ENCODE measurements around the gene ATP11A. TPM values are rescaled to one million over a fixed set of nuclear protein-coding genes. Genes with fewer than 3 reads are reported as not detected.
"Not testable (repeated sequence)": the region's sequence is repeated elsewhere in the genome, so short reads cannot be mapped to it uniquely, and the experiment has no call there.

The ATP11A gene
- total RNA-seq, 1 donor from 2014 or later, result 96.5 TPM

DNA sequence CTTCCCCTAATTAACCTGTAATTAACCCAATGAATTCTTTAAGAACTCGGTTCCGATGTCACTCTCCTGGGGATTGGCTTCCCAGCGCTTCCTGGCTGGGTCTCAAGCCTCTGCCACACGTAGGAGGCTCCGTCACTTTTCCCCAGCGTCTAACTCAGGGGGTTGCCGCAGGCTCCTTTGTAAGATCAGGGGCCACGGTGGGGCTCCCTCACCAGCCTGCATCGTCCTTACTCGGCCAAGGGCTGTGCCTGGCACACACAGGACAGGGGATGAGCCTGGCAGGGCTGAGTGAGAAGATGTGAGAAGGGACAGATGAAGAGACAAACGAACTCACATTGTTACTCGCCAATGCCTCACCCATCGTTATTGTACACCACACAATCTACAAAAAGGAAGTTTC, 20.9 kb upstream of the ATP11A start:
- intact Hi-C loops (cut with DNase I), result no loop called here
- DNase-seq (ENCODE audit: low spot score), result peak; percentile 27

DNA sequence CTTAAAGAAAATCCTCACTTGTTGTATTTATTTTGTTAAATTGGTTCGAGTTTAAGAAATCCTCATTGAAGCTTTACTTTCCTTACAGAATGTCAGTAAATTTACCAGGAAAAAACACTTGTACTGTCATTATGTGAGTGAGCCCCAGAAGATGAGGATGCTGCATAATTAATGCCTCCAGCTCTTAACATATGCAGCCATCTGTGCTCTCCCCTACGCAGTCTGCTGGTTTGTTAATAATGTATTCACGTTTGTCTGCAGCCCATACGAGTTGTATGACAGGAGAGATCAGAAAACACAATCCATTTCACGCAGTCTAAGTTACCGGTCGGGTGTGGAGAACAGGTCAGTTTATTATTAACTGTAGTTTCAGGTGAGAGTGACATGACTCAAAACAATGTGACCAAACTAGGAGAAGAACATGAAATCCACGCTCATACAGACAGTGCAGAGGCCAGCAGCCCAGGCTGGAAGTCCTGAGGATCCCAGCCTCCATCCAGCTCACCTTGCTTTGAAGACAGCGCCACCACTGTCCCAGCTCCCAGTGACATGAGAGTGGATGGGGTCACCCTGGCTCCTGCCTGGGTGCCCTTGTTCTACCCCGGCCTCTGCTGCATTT, 19.8 kb upstream of the ATP11A start:
- intact Hi-C loops (cut with DNase I), result no loop called here
- DNase-seq (ENCODE audit: low spot score), result peak; percentile 38

DNA sequence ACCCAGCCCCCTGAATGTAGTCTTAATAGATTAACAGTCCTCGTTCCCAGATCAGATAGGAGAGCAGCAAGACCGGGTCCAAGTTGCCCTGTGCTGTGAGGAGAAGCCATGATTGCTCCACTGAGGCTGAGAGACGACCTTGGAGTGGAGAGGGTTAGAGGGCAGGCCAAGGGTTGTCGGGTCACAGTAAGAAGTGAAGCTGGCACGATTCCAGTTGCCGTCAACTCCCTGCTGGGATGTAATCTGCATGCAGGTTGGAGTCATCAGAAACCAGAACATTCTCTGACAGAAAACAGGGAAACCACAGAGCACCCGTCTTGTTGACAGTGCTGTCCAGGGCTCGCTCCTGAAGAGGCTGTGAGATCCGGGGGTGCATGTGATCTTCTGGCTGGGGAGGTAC, 19.0 kb upstream of the ATP11A start:
- no peak for DNase-seq (ENCODE audit: low spot score)
- intact Hi-C loops (cut with DNase I), result no loop called here

DNA sequence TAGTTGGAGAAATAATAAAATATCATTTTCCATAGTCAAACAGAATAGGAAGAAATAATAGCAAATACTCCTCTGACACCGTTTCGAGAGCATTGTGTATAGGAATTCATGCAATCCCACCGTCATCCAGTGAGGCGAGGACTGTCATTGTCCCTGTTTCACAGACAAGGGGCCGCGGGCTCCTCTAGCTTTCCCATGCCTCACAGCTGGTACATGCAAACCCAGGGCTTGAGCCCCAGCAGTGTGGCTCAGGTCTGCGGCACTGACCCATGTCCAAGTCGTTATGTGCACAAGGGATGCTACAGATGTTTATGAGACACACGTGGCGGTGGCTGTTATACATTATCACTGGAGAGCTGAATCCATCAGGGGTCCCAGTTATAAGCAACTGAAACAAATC, 18.5 kb upstream of the ATP11A start:
- no peak for DNase-seq (ENCODE audit: low spot score)
- intact Hi-C loops (cut with DNase I), result no loop called here

DNA sequence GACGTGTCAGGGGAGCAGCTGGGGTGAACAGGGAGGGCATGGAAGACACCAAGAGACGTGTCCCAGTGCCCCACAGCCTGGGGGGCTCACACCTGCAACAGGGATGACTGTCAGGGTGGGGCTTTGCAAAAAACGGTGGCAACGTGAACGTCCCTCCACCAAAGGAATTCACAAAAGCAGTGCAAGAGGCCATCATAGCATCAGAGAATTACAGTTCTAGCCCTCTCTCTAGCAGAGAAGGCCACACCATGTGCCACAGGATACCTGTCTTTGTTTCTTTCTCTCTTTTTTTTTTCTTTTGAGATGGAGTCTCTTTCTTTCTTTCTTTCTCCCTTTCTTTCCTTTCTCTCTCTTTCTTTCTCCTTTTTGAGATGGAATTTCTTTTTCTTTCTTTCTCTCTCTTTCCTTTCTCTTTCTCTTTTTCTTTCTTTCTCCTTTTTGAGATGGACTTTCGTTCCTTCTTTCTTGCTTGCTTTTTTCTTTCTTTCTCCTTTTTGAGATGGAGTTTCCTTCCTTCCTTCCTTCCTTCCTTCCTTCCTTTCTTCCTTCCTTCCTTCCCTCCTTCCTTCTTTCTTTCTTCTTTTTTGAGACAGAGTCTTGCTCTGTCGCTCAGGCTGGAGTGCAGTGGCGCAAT, 17.1 kb upstream of the ATP11A start:
- intact Hi-C loops (cut with DNase I), result no loop called here
- no peak for DNase-seq (ENCODE audit: low spot score)

DNA sequence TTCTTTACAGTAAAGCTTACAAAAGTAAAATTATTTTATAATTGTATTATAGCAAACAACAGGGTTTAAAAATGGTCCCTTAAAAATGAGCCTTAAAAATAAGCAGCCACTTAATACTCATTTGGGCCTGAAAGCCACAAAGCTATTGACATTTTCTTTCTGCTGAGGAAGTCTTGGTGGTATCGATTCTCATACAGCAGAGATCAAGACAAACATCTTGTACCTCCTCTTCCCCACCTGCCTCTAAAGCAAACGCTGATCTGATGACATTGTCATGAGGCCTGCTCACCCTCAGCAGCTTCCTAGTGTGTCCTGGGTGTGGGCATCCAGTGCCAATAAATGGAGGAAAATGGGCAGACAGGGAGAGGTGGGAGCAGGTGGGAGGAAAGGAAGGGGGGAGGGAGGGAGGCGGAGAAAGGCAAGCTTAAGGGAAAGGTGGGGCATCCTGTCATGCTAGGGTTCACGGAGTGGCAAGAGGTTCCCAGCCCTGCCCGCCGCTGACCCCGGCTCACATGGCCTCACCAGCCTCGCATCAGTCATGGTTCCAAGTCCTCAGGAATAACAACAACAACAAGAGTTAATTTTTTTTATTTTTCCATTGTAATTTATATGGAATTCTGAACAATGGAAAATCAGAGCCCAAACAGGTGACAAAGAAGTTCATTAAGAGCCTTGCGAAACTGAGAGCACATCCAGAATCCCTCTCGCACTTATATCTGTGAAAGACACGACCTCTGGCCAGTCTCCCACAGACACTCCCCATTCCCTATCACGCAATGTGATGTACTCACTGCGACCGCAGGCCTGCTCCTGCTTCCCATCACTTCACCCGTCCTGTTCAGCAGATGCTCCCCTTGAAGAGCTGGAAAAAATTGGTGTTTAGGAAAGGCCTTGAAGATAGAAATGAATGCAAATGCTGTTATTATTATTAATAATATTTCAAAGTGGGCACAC, 15.1 kb upstream of the ATP11A start:
- no peak for DNase-seq (ENCODE audit: low spot score)
- intact Hi-C loops (cut with DNase I), result no loop called here

DNA sequence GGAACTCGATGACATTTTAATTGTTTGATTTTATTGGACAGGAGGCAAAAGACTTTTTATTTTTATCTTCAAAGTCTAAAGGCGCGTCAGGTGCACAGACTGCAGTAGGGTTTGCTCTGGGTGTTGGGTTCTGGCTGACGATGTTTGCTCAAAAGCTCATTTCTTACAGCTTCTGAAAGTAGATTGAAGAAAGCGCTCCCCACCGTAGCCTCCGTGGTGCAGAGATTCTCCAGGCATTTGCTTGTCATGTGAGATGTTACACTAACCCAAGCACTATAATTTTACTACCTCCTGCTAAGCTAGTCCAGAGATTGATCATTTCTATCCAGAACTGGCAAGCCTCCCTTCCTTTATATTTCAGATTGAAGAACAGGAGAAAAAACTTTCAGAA, 14.5 kb upstream of the ATP11A start:
- peak; percentile 26 for DNase-seq (ENCODE audit: low spot score)
- intact Hi-C loops (cut with DNase I), result no loop called here

DNA sequence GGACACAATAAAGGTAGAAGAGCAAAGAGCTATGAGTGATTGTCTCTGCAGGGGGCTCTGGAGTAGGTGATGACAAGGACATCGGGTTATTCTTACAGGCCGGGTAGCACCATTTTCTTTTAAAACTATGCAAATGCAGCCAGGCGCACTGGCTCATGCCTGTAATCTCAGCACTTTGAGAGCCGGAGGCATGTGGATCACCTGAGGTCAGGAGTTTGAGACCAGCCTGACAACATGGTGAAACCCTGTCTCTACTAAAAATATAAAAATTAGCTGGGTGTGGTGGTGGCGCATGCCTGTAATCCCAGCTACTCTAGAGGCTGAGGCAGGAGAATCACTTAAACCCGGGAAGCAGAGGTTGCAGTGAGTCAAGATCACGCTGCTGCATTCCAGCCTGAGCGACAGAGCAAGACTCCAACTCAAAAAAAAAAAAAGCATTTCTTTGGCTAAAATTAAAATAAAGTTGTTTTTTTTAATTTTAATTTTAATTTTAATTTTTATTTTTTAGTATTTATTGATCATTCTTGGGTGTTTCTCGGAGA, 12.3 kb upstream of the ATP11A start:
- intact Hi-C loops (cut with DNase I); DNase-seq (ENCODE audit: low spot score): not testable (repeated sequence)

DNA sequence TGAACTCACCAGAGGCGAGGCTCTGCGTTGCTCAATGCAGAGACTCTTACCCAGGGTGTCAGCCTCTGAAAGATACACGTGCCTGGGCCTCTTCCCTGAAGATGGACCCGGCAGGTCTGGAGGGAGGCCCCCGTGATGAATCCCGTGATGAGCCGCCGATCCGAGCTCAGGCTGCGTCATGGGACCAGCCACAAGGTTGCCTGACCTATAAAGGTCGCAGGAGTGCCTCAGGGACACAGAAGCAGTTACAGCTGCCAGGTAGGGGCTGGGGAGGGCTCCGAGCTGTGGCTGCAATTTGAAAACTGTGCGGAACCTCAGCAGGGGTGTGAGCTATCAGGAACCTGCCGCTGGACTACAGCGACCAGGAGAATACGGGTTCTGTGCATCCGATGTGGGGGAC, 10.5 kb upstream of the ATP11A start:
- intact Hi-C loops (cut with DNase I), result no loop called here

DNA sequence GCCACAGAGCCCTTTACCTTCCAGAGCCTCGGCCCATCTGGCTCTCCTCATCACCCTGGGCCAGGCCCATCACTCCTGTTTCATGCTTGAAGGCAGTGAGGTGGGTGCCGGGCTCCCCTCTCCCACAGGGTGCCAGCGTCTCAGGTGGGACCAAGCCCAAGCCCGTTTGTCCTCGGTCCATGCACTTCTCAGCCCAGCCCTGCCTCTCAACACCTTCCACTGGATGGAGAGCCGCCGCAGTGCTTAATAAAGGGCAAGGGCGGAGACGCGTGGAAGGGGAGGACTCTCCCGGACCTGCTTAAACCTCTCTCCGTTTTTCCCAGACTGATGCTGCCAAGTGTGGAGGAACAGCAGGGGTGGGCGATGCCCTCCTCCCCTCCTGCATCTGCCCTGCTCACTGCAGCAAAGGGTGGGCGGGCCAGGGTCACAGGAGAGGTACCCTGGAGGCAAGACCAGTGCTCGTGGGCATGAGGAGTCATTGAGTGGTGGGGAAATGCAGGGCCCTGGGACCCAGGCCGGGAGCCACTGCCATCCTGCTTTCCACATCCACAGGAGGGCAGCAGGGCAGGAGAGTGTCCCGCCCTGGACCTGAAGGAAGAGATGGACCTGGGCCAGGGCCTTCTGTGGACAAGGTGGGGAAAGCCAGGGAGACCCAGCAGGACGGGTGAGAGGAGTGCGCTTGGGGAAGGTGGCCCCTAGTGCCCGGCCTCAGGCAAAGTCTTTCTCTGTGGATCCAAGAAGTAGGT, 9.7 kb upstream of the ATP11A start:
- DNase-seq (ENCODE audit: low spot score), result peak; percentile 63
- intact Hi-C loops (cut with DNase I), result no loop called here

More for the DNA sequence above, 10.5 kb upstream of the ATP11A start:
- DNase-seq (ENCODE audit: low spot score), result peak; percentile 58

DNA sequence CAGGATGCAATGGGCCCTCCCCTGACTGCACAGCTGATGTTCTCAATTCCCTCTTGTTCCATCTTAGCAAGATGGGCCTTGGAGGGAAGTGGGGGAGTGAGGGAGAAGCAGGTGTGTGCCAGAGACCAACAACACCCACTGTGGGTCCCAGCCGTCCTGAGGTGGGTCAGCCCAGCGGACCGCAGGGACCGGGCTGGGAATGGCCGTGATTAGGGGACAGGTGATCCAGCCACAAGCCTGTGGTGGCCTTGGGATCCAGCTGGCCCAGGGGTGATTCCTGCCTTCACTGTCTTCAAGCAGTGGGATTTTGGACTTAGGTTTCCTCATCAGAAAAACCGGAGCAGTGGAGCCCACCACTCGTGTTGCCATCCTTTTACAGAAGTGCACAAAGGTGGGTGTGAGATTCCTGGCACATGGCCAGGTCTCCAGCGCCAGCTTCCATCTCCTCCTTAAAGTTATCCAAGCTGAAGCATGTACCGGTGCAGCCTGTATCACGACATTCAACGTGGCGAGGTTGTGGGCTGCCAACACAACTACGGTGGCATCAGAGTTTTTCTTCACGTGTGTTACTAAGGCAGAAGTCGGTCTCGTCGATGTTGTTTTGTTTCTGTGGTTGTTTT, 9.0 kb upstream of the ATP11A start:
- intact Hi-C loops (cut with DNase I), result no loop called here
- DNase-seq (ENCODE audit: low spot score), result peak; percentile 63

DNA sequence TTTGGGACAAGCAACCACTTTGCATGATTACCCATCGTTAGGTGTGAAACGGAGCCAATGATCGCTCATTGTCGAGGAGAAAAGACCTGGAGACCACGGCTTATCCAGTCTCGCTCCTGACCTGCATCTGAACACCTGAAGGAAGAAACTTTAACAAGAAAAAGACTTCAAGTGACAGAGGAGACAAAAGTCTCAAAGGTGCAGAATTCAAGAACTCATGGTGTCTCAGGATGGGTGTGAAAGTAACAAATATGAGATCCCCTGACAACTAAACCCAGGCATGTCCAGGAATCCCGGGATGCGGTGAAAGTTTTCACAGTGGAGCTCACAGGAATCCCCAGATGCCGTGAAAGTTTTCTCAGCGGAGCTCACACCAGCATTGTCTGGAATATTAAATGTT, 6.3 kb upstream of the ATP11A start:
- no peak for DNase-seq (ENCODE audit: low spot score)
- intact Hi-C loops (cut with DNase I), result no loop called here

DNA sequence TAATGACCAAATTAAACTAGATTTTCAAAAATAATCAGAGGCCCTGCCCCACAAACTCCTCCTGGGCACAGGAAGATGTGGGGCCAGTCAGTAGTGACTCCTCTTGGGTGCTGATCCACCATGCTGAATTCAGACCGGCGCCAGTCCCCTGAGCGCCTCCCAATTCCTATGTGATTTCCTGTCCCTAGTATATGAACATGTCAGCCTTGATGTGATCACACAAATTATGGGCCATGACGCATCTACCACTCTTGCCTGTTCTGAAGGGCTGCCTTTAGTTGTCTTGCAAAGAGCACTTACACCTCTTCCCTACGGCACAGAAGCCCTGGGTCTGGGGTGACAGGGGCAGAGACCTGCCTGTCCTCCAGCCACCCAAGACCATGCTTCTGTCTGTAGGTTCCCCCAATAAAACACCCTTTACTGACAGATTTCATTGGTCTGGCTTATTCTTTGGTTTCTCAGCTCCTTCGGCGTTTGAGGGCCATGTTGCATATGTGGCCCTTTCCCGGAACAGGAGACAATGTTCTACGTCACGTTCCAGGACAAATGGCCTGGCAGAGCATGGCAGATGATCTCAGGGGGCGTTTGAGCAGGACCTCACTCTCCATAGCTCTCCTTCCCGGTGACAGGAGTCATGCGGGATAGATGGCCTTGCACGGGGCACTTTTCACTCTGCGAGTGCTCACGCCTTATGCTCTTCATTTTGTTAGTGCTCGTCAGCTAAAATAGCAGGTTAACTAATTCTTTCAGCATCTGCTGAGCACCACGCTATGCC, 5.6 kb upstream of the ATP11A start:
- DNase-seq (ENCODE audit: low spot score), result no peak
- intact Hi-C loops (cut with DNase I), result no loop called here

DNA sequence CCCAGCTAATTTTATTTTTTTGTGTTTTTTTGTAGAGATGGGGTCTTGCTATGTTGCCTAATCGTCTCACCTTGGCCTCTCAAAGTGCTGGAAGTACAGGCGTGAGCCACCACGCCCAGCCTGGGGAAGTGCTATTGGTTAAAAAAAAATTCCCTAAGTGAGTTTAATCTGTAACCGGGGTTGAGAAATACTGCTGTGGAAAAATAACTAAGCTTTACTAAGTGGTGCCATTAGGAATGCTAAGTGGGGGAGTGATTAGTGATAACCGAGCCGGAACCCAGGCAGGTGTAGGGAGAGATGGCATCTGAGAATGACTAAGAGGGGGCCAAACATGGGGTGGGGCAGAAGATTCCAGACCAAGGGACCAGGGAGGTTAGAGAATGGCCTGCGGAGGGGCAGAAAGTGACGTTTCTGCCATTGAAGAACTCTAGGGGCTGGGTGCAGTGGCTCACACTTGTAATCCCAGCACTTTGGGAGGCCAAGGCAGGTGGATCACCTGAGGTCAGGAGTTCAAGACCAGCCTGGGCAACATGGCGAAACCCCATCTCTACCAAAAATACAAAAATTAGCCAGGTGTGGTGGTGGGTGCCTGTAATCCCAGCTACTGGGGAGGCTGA, 4.5 kb upstream of the ATP11A start:
- DNase-seq (ENCODE audit: low spot score), result not testable (repeated sequence)
- intact Hi-C loops (cut with DNase I), result loop anchor here (5.0 kb wide), 2 partner anchors 43 to 137 kb away; no protein-coding TSS in a partner anchor

DNA sequence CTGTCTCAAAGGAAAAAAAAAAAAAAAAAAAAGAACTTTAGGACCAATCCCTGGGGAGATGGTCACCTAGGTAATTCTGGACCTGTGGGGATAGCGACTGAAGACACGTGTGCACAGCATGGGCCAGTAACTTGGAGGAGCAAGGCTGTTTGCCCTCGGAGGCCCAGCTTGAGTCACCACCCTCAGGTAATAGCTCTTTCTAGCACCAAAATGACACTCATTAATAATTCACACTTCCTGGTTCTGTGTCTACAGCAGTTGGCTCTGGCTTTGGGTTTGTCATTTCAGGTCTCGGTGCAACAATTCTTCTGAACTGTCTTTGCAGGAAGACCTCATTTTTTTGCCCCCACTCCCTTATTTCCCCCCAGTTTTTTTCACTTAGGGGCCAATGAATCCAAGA, 3.9 kb upstream of the ATP11A start:
- DNase-seq (ENCODE audit: low spot score), result no peak

DNA sequence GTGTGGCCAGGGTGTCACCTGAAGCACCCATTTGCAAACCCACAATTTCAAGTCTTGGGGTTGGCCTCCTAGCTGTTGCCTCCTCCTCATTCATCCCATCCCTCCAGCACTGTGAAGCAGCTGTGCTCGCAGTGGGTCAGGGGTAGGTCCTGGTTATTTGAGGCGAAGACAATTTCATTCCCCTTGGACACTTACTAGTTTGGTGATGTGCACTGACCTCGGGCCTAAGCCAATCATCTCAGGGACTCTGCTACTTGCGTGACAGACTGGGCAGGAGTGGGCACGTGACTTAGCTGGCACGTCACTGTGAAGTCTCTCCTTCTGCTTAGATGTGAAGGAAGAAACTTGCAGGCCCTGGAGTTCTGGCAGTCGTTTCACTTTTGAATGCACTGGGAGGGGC, 3.5 kb upstream of the ATP11A start:
- DNase-seq (ENCODE audit: low spot score), result no peak
- intact Hi-C loops (cut with DNase I), result loop anchor here (5.0 kb wide), 2 partner anchors 44 to 136 kb away; no protein-coding TSS in a partner anchor

More for the DNA sequence above, 3.9 kb upstream of the ATP11A start:
- intact Hi-C loops (cut with DNase I), result loop anchor here (5.0 kb wide), 2 partner anchors 44 to 136 kb away; no protein-coding TSS in a partner anchor

DNA sequence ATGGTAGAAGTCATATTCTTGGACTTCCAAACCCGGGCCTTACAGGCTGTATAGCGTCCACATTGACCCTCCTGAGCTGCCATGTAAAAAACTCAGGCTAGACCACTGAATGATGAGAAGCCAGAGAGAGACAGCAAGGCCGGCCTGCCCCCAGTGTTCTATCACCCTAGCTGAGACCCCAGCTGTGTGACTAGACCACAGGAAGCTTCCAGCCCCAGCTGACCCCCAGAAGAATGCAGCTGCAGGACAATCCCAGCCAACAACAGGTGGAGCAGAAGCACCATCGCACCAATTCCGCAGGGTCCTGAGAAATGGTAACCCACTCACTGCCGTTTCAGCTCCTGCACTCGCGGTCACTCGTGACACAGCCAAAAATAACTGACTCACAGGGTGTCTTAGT, 2.9 kb upstream of the ATP11A start:
- intact Hi-C loops (cut with DNase I), result loop anchor here (5.0 kb wide), 2 partner anchors 45 to 135 kb away; no protein-coding TSS in a partner anchor

More for the DNA sequence above, 2.9 kb upstream of the ATP11A start:
- DNase-seq (ENCODE audit: low spot score), result no peak
